ENCODE results near the gene COX19. TPM values are rescaled to one million over a fixed set of nuclear protein-coding genes. Genes with fewer than 3 reads are reported as not detected.
A peak's percentile ranks its signal among the peaks of the same experiment; 100 is the strongest.

COX19 gene
- total RNA-seq, 1 donor from 2014 or later, result 20.3 TPM

DNA sequence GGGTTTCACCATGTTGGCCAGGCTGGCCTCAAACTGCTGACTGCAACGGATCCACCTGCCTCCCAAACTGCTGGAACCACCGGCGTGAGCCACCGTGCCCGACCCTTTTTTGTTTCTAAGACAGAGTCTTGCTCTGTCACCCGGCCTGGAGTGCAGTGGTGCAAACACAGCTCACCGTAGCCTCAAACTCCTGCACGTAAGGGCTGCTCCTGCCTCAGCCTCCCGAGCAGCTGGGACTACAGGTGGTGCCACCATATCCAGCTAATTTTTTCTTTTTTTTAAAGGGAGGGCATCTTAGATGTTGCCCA is 57.3 kb downstream of the COX19 start:
- no peaks in the 10 kb centered on the region for H3K9me3 Mint-ChIP-seq (ENCODE audit: low read depth)
- H3K4me1 Mint-ChIP-seq (ENCODE audit: low read depth), result no peaks in the 10 kb centered on the region
- H3K4me3 Mint-ChIP-seq (ENCODE audit: low read depth), result no peak overlapping the region
- H3K27me3 Mint-ChIP-seq, result no peaks in the 10 kb centered on the region
- no peak overlapping the region for H3K27ac Mint-ChIP-seq
- H3K36me3 Mint-ChIP-seq (ENCODE audit: insufficient read depth), result no peaks in the 10 kb centered on the region
- TF ChIP-seq, protein P1, sequence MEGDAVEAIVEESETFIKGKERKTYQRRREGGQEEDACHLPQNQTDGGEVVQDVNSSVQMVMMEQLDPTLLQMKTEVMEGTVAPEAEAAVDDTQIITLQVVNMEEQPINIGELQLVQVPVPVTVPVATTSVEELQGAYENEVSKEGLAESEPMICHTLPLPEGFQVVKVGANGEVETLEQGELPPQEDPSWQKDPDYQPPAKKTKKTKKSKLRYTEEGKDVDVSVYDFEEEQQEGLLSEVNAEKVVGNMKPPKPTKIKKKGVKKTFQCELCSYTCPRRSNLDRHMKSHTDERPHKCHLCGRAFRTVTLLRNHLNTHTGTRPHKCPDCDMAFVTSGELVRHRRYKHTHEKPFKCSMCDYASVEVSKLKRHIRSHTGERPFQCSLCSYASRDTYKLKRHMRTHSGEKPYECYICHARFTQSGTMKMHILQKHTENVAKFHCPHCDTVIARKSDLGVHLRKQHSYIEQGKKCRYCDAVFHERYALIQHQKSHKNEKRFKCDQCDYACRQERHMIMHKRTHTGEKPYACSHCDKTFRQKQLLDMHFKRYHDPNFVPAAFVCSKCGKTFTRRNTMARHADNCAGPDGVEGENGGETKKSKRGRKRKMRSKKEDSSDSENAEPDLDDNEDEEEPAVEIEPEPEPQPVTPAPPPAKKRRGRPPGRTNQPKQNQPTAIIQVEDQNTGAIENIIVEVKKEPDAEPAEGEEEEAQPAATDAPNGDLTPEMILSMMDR (IDR thresholded peaks at IDR 0.05; ENCODE audit: unreplicated experiment), result no peak
- no peak for DNase-seq (ENCODE audit: low spot score, unreplicated experiment)

DNA sequence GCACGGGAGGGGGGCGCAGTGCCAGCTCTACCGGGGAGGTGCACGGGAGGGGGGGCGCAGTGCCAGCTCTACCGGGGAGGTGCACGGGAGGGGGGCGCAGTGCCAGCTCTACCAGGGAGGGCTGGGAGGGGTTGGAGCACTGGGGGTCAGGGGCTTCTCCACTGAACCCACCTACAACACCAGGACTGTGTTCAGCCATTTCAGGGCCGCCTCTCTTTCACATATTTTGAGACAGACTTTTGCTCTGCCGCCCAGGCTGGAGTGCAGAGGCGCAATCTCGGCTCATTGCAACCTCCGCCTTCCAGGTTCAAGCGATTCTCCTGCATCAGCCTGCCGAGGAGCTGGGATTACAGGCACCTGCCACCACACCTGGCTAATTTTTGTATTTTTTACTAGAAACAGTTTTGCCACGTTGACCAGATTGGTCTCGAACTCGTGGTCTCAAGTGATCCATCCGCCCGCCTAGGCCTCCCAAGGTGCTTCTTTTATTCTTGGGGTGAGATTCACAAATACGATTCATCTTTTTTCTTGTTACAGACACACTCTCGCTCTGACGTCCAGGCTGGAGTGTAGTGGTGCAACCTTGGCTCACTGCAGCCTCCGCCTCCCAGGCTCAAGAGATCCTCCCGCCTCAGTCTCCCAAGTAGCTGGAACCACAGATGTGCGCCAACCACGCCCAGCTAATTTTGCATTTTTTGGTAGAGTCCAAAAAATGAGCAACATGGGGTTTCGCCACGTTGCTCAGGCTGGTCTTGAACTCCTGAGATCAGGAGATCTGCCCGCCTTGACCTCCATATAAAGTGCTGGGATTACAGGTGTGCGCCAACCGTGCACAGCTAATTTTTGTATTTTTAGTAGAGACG is 57.9 kb downstream of the COX19 start:
- Mint-ChIP-seq H3K27me3 (no peaks in the 10 kb centered on the region), H3K27ac (no peak overlapping the region), H3K36me3 (ENCODE audit: insufficient read depth) (no peaks in the 10 kb centered on the region), H3K9me3 (ENCODE audit: low read depth) (no peaks in the 10 kb centered on the region), H3K4me3 (ENCODE audit: low read depth) (no peak overlapping the region), H3K4me1 (ENCODE audit: low read depth) (no peaks in the 10 kb centered on the region)
- DNase-seq (ENCODE audit: low spot score, unreplicated experiment), result no peak
- TF ChIP-seq, protein P1 (IDR thresholded peaks at IDR 0.05; ENCODE audit: unreplicated experiment), result no peak

DNA sequence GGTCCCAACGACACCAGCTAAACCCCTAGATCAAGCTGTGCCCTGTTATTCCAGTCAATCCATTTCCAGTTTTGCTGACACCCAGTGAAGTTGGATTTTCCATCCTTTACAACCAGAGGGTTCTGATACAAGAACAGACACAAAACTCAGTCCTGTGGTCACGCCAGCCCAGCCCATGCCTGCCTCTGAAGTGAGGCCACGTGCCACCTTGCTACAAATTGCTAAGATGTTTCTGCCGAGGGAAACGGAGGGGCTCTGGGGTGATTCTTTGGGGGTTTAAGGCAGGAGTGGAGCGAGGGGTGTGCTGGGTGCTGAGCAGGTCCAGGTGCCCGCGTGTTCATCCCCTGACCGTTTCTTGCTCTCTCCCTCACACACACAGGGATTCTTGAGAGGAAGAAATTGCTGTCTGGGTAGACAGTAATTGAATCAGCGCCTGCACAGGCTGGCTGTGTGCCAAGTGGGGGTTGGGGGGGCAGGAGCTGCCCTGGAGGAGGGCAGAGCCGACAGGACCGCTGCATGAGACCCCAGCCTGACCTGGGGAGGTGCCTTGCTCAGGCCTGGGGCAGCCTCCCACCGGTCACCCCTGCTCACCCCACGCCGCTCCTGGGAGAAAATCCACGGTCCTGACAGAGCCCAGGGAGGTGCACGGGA is 58.9 kb downstream of the COX19 start:
- TF ChIP-seq, protein P1 (IDR thresholded peaks at IDR 0.05; ENCODE audit: unreplicated experiment), result no peak
- peak overlapping the region; percentile 23 for H3K27ac Mint-ChIP-seq
- H3K4me1 Mint-ChIP-seq (ENCODE audit: low read depth), result no peaks in the 10 kb centered on the region
- H3K36me3 Mint-ChIP-seq (ENCODE audit: insufficient read depth), result no peaks in the 10 kb centered on the region
- no peak for DNase-seq (ENCODE audit: low spot score, unreplicated experiment)
- H3K27me3 Mint-ChIP-seq, result no peaks in the 10 kb centered on the region
- no peaks in the 10 kb centered on the region for H3K9me3 Mint-ChIP-seq (ENCODE audit: low read depth)
- no peak overlapping the region for H3K4me3 Mint-ChIP-seq (ENCODE audit: low read depth)

Small RNA genes lying within 50 kb of the gene (microRNA-seq; reads per million reads assigned to microRNA genes)
- 780 reads per million, percentile 77 among the genes with 10 or more reads in this experiment for gene MIR339 (ENCODE audit: borderline number of aligned reads, unreplicated experiment)

Other genes with a start within 250 kb of the COX19 start
- 46.7 and 51.0 TPM in 2 replicates for gene DNAAF5, start 248.8 kb downstream of the COX19 start, total RNA-seq
- gene PRKAR1B, start 248.3 kb downstream of the COX19 start, total RNA-seq, result 51.6 and 54.2 TPM in 2 replicates
- gene SUN1, start 143.1 kb downstream of the COX19 start, total RNA-seq, result 152 and 157 TPM in 2 replicates
- 58.2 and 58.7 TPM in 2 replicates for gene GET4, start 99.0 kb downstream of the COX19 start, total RNA-seq
- gene ADAP1, start 20.9 kb downstream of the COX19 start, total RNA-seq, result 10.3 and 10.7 TPM in 2 replicates
- 1.2 and 1.6 TPM in 2 replicates for gene CYP2W1, start 7.6 kb upstream of the COX19 start, total RNA-seq
- 1.6 and 1.9 TPM in 2 replicates for gene GPR146, start 69.0 kb upstream of the COX19 start, total RNA-seq
- gene GPER1, start 112.6 kb upstream of the COX19 start, total RNA-seq, result 0.50 and 0.64 TPM in 2 replicates
- 14.1 and 16.8 TPM in 2 replicates for gene ZFAND2A, start 184.6 kb upstream of the COX19 start, total RNA-seq